ENCODE results near the gene NKIRAS2. TPM values are rescaled to one million over a fixed set of nuclear protein-coding genes. Genes with fewer than 3 reads are reported as not detected.

Gene NKIRAS2
- 10 to 100 TPM; 33.7 to 52.5 (median 43.9) TPM for total RNA-seq

GRCh38 chr17:42019509-42020404 lies at the start of gene NKIRAS2:
TSS of gene NKIRAS2 (plus strand) at chr17:42020090. CDS start at chr17:42021578, 1,488 bp downstream.
- 19% methylated on average over 15 of the region's 49 CpGs for WGBS
- TF ChIP-seq EP300 (IDR thresholded peaks at IDR 0.05) (no peak), POLR2A (IDR thresholded peaks at IDR 0.05) (peak in 1 of 2 donors; percentile 75), POLR2AphosphoS5 (IDR thresholded peaks at IDR 0.05) (peak in 1 of 3 donors; percentile 35)
- TF ChIP-seq, protein P1, sequence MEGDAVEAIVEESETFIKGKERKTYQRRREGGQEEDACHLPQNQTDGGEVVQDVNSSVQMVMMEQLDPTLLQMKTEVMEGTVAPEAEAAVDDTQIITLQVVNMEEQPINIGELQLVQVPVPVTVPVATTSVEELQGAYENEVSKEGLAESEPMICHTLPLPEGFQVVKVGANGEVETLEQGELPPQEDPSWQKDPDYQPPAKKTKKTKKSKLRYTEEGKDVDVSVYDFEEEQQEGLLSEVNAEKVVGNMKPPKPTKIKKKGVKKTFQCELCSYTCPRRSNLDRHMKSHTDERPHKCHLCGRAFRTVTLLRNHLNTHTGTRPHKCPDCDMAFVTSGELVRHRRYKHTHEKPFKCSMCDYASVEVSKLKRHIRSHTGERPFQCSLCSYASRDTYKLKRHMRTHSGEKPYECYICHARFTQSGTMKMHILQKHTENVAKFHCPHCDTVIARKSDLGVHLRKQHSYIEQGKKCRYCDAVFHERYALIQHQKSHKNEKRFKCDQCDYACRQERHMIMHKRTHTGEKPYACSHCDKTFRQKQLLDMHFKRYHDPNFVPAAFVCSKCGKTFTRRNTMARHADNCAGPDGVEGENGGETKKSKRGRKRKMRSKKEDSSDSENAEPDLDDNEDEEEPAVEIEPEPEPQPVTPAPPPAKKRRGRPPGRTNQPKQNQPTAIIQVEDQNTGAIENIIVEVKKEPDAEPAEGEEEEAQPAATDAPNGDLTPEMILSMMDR (IDR thresholded peaks at IDR 0.05): peak; percentile 94 to 98
- H3K36me3 ChIP-seq: peaks cover 24% of the 10 kb centered on the region
- H3K27ac ChIP-seq: peak within 1 kb of the TSS; percentile 82
- peak within 1 kb of the TSS; percentile 96 for H3K4me3 ChIP-seq
- H3K9me3 ChIP-seq: no peaks in the 10 kb centered on the region
- H3K4me1 ChIP-seq: peaks cover 59% of the 10 kb centered on the region
- peak; percentile 97 to 98 for DNase-seq (ENCODE audit: low spot score in 2 of 2)
- H3K27me3 ChIP-seq: no peaks in the 10 kb centered on the region

- no peak for TF ChIP-seq POLR2A (IDR thresholded peaks at IDR 0.05)
- no peak for TF ChIP-seq POLR2AphosphoS5 (IDR thresholded peaks at IDR 0.05)
- TF ChIP-seq, protein P1 (IDR thresholded peaks at IDR 0.05): no peak
- TF ChIP-seq EP300 (IDR thresholded peaks at IDR 0.05): no peak
- Histone ChIP-seq H3K4me1 (peaks cover 79% of the 10 kb centered on the region), H3K9me3 (no peaks in the 10 kb centered on the region), H3K4me3 (no peak overlapping the region), H3K27ac (no peak overlapping the region), H3K27me3 (no peaks in the 10 kb centered on the region), H3K36me3 (peaks cover 64% of the 10 kb centered on the region)
- WGBS: 79% methylated on average over 5 of the region's 5 CpGs
- no peak for DNase-seq (ENCODE audit: low spot score in 2 of 2)
Measured at GRCh38 chr17:41970901-41971331, 49.0 kb upstream of the NKIRAS2 start.

DNA sequence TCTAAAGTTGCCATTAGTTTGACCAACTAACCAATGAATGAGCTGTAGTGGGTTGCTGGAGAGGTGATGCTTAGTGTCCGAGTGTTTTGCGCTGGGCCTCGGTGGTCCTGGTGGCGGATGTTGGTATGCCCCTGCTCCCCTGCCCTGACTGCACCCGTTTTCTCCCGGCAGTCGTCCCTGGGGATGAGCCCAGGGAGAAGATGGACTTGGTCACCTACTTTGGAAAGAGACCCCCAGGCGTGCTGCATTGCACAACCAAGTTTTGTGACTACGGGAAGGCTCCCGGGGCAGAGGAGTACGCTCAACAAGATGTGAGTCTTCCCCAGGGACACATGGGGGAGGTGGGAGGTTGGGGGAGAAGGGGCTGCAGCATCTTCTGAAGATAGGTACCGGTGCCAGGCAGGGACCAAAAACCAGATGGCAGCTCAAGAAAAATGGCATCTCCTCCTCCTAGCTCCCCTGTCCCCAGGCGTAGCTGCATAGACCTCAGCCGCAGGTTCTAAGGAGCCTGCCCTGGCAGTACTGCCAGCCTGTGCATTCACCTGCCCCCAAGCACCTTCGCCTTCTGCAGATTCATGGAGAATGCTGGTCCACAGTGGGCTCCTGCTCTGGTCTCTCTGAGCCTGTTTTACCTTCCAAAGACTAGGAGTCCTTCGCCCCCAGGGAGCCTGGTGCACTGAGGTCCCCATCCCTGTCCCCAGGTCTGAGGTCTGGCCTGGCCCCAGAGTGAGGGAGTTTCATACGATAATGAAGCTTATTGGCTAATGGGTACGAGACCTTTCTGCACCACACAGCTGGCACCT lies 48.0 kb upstream of the NKIRAS2 start:
- Histone ChIP-seq H3K4me3 (no peak overlapping the region), H3K27ac (peak overlapping the region; percentile 16), H3K27me3 (no peaks in the 10 kb centered on the region), H3K36me3 (peaks cover 70% of the 10 kb centered on the region), H3K4me1 (peaks cover 83% of the 10 kb centered on the region), H3K9me3 (no peaks in the 10 kb centered on the region)
- WGBS: 85% methylated on average over 12 of the region's 18 CpGs
- TF ChIP-seq POLR2A (IDR thresholded peaks at IDR 0.05) (no peak), EP300 (IDR thresholded peaks at IDR 0.05) (no peak), POLR2AphosphoS5 (IDR thresholded peaks at IDR 0.05) (no peak)
- TF ChIP-seq, protein P1 (IDR thresholded peaks at IDR 0.05): no peak
- DNase-seq (ENCODE audit: low spot score in 2 of 2): no peak

DNA sequence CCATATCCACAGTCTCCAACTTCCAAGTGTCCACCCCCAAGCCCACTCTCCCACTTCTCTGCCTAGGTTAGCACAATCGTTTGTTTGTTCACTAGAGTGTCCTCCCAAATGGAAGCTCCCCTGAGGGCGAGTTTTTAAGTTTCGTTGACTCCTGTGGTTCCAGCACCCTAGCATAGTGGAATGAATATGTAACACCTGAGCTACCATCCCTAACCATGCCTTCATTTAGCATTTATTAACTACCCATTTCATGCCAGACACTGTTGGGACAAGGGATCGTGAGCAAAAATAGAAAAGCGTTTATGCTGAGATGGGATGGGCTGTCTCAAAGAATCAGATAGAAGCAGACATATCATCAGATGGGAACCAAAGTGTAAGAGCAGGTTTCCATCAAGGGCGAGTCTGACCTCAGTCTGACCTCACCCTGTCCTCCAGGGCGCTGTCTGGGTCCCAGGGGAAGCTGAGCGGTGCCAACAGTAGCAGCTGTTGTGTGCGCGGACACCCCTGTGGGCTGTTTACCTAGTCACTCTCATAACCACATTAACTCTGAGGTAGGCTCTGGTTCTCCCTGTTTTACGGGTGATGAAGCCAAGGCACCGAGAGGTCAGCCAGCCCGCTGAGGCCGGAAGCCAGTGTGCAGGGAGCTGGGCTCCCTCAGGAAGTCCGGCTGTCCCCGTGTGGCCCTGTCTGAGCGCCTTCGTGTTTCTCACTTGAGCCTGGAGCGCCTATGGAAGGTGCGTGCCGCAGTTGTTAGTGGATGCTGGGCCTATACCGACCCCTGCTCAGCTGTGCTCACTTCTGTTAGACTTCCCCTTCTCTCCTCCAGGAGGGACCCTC lies 47.1 kb upstream of the NKIRAS2 start:
- WGBS: 59% methylated on average over 17 of the region's 22 CpGs
- Histone ChIP-seq H3K4me3 (no peak overlapping the region), H3K27ac (peak overlapping the region; percentile 44), H3K36me3 (peaks cover 76% of the 10 kb centered on the region), H3K9me3 (no peaks in the 10 kb centered on the region), H3K27me3 (no peaks in the 10 kb centered on the region), H3K4me1 (peaks cover 83% of the 10 kb centered on the region)
- no peak for DNase-seq (ENCODE audit: low spot score in 2 of 2)
- no peak for TF ChIP-seq POLR2A (IDR thresholded peaks at IDR 0.05)
- TF ChIP-seq POLR2AphosphoS5 (IDR thresholded peaks at IDR 0.05): peak in 1 of 3 donors; percentile 41

DNA sequence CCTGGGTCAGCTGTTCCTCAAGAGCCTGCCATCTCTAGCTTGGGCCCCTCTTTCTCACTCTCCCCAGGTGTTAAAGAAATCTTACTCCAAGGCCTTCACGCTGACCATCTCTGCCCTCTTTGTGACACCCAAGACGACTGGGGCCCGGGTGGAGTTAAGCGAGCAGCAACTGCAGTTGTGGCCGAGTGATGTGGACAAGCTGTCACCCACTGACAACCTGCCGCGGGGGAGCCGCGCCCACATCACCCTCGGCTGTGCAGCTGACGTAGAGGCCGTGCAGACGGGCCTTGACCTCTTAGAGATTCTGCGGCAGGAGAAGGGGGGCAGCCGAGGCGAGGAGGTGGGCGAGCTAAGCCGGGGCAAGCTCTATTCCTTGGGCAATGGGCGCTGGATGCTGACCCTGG lies 46.5 kb upstream of the NKIRAS2 start:
- Histone ChIP-seq H3K27ac (peak overlapping the region; percentile 44), H3K27me3 (no peaks in the 10 kb centered on the region), H3K9me3 (no peaks in the 10 kb centered on the region), H3K36me3 (peaks cover 76% of the 10 kb centered on the region), H3K4me3 (no peak overlapping the region), H3K4me1 (peaks cover 82% of the 10 kb centered on the region)
- TF ChIP-seq, protein P1 (IDR thresholded peaks at IDR 0.05): no peak
- no peak for TF ChIP-seq POLR2AphosphoS5 (IDR thresholded peaks at IDR 0.05)
- TF ChIP-seq POLR2A (IDR thresholded peaks at IDR 0.05): no peak
- TF ChIP-seq EP300 (IDR thresholded peaks at IDR 0.05): no peak
- 79% methylated on average over 8 of the region's 19 CpGs for WGBS
- DNase-seq (ENCODE audit: low spot score in 2 of 2): no peak

All from suprapubic skin (tissue), 4 donors.